Gastroesophageal sphincter (tissue), 3 donors: Measurements from ENCODE around the gene C5orf58.

Source experiments
- CTCF ChIP-seq, 4 experiments: fragments of 200-600 bp in 2 of 4; fragments of 450-650 bp in 2 of 4; sonication (generic) in 1 of 4; IDR thresholded peaks; one replicate each; pipeline ENCODE4 v1.5.1; 2017 to 2019; ENCODE audit warnings: antibody characterized with exemption in 4 of 4, mild to moderate bottlenecking in 2 of 4, moderate library complexity in 2 of 4
- POLR2A ChIP-seq, 2 donors: fragments of 450-650 bp; IDR thresholded peaks; one replicate each; pipeline ENCODE4 v1.6.1; 2017; ENCODE audit warnings: antibody characterized with exemption in 2 of 2, mild to moderate bottlenecking in 2 of 2, moderate library complexity in 1 of 2

- TF ChIP-seq POLR2A (IDR thresholded peaks at IDR 0.05) (no peak), CTCF (IDR thresholded peaks at IDR 0.05) (no peak)
Measured at GRCh38 chr5:170200876-170201275, 31.9 kb upstream of the C5orf58 start.
